ENCODE results near the gene PRKCI.
A peak's percentile ranks its signal among the peaks of the same experiment; 100 is the strongest.
"Not testable (repeated sequence)": the region's sequence is repeated elsewhere in the genome, so short reads cannot be mapped to it uniquely, and the experiment has no call there.

Gene PRKCI

GRCh38 chr3:170220871-170221270 is 1.4 kb upstream of the PRKCI start:
- no peak for DNase-seq (ENCODE audit: low read depth)
- no peak overlapping the region for H3K4me3 ChIP-seq (ENCODE audit: low read depth, low read length)

DNA sequence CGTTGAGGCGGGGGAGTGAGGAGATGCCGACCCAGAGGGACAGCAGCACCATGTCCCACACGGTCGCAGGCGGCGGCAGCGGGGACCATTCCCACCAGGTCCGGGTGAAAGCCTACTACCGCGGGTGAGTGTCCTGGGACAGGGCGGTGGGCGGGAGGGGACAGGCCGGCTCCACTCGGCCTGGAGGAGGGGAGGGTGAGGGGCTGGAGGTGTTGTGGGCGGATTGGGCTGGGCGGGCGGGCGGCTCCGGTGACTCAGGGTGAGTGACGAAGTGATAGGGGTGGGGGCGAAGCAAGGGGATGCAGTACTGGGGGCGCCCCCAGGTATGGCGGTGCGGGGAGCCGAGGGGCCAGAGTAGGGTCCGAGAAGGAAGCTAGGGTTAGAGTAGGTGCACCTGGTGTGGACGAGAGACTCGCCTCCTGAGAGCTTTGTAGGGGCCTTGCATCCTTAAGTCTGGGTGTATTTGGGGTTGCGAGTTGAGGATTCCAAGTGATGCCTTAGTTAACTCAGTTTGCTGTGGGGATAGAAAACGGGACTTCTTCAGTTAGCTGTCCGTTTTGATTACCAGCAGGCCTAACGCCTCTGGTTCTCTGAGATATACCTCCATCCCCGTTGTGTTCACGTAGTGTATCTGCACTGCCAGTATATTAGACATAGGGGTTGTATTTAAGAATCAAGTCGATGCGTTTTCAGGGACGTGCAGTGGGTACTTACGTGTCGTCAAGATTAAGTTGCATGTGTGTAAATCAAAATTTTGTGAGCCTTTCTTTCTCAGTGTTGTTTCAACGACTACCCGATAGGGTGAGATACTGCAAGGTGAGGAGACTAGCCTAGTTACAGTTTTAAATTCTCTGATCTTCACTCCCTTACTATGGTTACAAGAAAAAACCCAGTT is 670 bp downstream of the PRKCI start:
- no peak for DNase-seq (ENCODE audit: low read depth)

DNA sequence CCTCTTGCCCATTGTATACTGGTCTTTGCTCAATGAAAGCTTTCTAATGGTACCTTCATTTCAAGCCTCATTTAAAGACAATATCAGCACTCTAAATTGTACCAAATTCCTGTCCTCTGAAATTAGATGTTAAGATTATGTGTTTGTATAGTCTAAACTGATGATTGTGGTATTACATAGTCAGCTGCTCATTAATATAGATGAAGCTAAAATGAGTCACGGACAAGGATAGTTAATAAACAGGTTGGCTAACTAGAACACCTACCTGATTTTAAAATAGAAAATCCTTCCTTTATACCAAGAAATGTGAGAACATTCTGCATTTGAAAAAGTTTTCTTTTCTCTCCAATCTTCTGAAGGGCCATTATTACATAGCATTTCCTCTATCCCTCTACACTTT is 2.9 kb downstream of the PRKCI start:
- DNase-seq (ENCODE audit: low read depth): no peak
- no peak overlapping the region for H3K4me3 ChIP-seq (ENCODE audit: low read depth, low read length)

More for the DNA sequence above, 670 bp downstream of the PRKCI start:
- peak overlapping the region; percentile 82 for H3K4me3 ChIP-seq (ENCODE audit: low read depth, low read length)

DNA sequence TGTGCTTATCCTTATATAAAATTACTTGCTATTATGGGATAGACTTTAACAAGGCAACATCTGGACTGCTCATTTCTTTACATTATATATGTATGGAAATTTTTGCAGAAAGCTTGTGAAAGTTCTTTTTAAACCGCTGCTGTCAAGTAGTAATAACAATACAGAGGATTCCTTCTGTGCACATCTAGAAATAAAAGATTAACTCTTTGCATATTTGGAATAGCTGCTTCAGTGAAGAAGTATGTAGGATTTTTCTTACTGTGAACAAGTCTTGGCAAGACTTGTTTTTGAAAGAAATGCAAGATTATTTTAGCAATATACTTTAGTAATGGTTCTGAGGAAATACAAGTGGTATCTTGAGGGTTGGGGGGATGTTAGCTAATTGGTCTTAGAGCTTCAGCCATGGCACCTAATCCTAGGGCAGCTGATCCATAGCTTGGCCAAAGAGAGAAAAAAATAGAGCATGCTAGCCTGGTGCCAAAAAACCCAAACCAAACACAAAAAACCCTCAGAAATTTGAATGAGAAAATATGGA is 4.3 kb downstream of the PRKCI start:
- DNase-seq (ENCODE audit: low read depth): no peak
- H3K4me3 ChIP-seq (ENCODE audit: low read depth, low read length): no peak overlapping the region

- no peak for DNase-seq (ENCODE audit: low read depth)
- H3K4me3 ChIP-seq (ENCODE audit: low read depth, low read length): no peak overlapping the region
Observed at GRCh38 chr3:170228093-170228766, 6.0 kb downstream of the PRKCI start.

DNA sequence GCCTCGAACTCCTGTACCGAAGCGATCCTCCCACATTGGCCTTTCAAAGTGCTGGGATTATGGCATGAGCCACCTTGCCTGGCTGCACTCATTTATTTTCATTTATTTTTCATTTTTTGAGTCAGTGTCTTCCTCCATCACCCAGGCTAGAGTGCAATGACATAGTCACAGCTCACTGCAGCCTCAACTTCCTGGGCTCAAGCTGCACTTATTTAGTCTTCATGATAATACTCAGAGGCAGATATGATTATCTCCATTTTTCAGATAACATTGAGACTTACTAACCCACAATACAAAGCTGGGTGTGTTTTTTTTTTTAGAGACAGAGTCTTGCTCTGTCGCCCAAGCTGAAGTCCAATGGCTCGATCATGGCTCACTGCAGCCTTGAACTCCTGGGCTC is 10.0 kb downstream of the PRKCI start:
- DNase-seq (ENCODE audit: low read depth): no peak
- no peak overlapping the region for H3K4me3 ChIP-seq (ENCODE audit: low read depth, low read length)

GRCh38 chr3:170233530-170233929 is 11.3 kb downstream of the PRKCI start:
- H3K4me3 ChIP-seq (ENCODE audit: low read depth, low read length): no peak overlapping the region
- DNase-seq (ENCODE audit: low read depth): peak; percentile 41

- no peak for DNase-seq (ENCODE audit: low read depth)
- no peak overlapping the region for H3K4me3 ChIP-seq (ENCODE audit: low read depth, low read length)
Observed at GRCh38 chr3:170240142-170240541, 17.9 kb downstream of the PRKCI start.

DNA sequence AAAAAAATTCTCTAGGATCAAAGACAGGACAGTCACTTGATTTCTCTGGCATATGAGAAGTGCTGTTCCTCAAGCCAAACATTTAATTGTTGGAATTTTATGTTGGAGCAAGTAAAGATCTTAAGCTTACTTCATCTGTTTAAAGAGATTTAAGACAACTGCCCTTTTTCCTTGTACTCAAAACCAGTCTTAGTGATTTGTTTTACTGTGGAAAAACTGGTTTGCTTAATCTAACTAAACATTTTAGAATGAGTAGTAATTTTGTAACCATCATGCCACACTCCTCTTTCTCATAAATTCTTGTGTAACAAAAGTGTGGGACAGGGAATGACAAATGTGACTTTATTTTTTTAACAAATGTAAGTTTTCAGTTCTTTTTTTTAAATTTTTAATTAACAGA is 18.4 kb downstream of the PRKCI start:
- no peak overlapping the region for H3K4me3 ChIP-seq (ENCODE audit: low read depth, low read length)
- DNase-seq (ENCODE audit: low read depth): no peak

DNA sequence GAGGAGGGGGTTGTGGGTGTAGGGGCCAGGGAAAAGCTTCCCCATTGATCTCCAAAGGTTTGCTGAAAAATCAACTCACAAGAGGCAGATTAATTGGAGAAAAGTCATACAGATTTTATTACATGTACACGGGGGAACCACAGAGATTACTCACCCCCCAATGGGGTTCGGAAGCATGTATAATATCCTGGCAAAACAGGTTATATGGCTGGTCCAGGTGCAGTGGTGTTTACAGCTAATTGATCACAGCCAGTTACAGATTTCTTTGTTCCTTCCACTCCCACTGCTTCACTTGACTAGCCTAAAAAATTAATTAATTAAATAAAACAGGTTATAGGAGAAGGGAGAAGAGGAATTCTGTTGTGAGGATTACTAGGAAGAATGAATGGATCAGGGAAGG is 22.4 kb downstream of the PRKCI start:
- H3K4me3 ChIP-seq (ENCODE audit: low read depth, low read length): no peak overlapping the region
- no peak for DNase-seq (ENCODE audit: low read depth)

DNA sequence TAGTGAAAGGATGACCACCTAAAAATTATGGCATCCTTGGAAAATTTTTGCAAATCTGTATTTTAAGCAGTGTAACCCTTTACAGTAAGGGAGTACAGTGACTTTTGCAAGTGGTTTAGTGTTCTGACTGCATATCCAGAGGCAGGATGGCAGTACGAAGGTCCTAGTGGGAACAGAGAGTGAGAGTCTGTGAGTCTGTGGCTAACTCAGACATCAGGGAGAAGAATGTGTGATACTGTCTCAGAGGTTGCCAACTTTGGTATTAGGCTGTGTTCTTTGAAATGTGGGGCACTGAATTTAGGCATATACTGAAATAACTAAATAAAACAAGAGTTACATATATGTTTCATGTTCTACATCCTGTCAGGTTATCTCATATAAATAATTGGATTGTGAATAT is 25.7 kb downstream of the PRKCI start:
- no peak overlapping the region for H3K4me3 ChIP-seq (ENCODE audit: low read depth, low read length)
- DNase-seq (ENCODE audit: low read depth): no peak

DNA sequence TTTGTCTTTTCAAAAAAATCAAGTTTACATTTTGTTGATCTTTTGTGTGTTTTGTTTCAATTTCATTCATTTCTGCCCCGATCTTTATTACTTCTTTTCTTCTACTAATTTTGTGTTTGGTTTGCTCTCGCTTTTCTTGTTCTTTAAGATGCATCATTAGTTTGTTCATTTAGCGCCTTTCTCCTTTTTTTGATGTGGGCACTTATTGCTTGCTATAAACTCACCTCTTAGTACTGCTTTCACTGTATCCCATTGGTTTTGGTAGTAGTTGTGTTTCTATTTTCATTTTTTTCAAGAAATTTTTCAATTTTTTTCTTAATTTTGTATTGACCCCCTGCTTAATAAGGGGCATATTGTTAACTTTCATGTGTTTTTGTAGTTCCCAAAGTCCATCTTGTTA is 34.4 kb downstream of the PRKCI start:
- H3K4me3 ChIP-seq (ENCODE audit: low read depth, low read length): no peak overlapping the region
- DNase-seq (ENCODE audit: low read depth): no peak

- H3K4me3 ChIP-seq (ENCODE audit: low read depth, low read length): no peak overlapping the region
- DNase-seq (ENCODE audit: low read depth): no peak
Observed at GRCh38 chr3:170257145-170257544, 34.9 kb downstream of the PRKCI start.

DNA sequence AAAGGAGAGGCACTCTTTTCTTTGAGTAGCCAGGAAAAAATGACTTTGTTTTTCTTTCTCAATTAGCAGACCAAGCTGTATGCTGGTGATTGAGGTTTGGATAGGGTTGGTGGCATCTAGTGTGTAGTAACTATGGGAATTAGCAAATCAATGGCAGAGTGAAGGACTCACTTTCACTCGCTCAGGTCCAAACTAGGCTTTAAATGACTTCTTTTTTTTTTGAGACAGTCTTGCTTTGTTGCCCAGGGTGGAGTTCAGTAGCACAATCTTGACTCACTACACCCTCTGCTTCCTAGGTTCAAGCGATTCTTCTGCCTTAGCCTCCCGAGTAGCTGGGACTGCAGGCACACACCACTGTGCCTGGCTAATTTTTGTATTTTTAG is 35.9 kb downstream of the PRKCI start:
- no peak for DNase-seq (ENCODE audit: low read depth)

DNA sequence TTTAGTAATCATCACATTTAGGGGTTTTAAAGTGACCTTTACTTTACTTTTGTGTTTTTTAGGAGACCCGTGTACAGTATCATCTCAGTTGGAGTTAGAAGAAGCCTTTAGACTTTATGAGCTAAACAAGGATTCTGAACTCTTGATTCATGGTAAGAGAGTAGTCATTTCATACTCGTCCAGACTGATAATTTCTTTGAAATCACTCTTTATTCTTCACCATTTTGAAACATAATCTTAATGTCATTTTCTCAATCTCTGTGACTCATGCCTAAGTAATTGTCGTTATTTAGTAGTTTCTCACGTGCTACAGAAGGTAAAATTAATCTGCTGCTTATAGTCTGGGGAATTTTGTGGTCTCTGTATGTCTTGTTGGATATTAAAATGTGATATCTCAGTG is 37.7 kb downstream of the PRKCI start:
- no peak overlapping the region for H3K4me3 ChIP-seq (ENCODE audit: low read depth, low read length)
- DNase-seq (ENCODE audit: low read depth): no peak

More for the DNA sequence above, 35.9 kb downstream of the PRKCI start:
- no peak overlapping the region for H3K4me3 ChIP-seq (ENCODE audit: low read depth, low read length)

- DNase-seq (ENCODE audit: low read depth): no peak
- no peak overlapping the region for H3K4me3 ChIP-seq (ENCODE audit: low read depth, low read length)
Observed at GRCh38 chr3:170267793-170268192, 45.6 kb downstream of the PRKCI start.

DNA sequence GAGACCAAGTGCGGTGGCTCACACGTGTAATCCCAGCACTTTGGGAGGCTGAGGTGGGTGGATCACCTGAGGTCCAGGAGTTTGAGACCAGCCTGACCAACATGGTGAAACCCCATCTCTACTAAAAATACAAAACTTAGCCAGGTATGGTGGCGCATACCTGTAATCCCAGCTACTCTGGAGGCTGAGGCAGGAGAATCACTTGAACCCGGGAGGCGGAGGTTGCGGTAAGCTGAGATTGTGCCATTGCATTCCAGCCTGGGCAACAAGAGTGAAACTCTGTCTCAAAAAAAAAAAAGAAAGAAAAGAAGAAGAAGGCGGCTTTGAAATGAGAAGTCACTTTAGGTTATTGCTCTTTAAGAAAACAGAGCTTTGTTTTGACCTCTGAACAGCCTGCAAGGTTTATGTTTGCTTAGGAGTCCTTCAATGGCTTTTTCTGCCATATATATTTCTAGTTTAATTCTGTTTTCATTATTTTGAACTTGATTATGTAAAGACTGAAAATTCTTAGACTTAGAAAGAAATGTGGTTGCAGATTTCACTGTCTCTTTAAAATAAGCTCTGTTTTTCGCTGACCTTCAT is 47.5 kb downstream of the PRKCI start:
- not testable (repeated sequence) for H3K4me3 ChIP-seq (ENCODE audit: low read depth, low read length); DNase-seq (ENCODE audit: low read depth)

GRCh38 chr3:170270282-170270881 is 48.2 kb downstream of the PRKCI start:
- DNase-seq (ENCODE audit: low read depth): no peak
- no peak overlapping the region for H3K4me3 ChIP-seq (ENCODE audit: low read depth, low read length)

- no peak overlapping the region for H3K4me3 ChIP-seq (ENCODE audit: low read depth, low read length)
- DNase-seq (ENCODE audit: low read depth): no peak
Observed at GRCh38 chr3:170274641-170275040, 52.4 kb downstream of the PRKCI start.

DNA sequence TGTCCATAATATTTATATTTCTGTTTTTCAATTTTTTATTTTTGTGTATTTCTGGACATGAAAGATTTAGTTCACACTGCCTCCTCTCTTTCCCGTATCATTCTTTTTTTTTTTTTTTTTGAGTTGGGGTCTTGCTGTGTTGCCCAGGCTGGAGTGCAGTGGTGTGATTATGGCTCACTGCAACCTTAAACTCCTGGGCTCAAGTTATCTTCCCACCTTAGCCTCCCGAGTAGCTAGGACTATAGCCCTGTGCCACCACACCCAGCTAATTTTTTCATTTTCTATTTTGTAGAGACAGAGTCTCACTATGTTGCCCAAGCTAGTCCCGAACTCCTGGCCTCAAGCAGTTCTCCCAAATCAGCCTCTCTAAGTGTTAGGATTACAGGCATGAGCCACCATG is 53.6 kb downstream of the PRKCI start:
- no peak for DNase-seq (ENCODE audit: low read depth)
- H3K4me3 ChIP-seq (ENCODE audit: low read depth, low read length): no peak overlapping the region
